K562 (cell line): Measurements from ENCODE around the gene DDAH2. TPM values are rescaled to one million over a fixed set of nuclear protein-coding genes. Genes with fewer than 3 reads are reported as not detected.

Experiments
- ATF7 ChIP-seq: fragments of 450-650 bp; IDR thresholded peaks from 2 replicates; pipeline ENCODE4 v1.7.1; 2014; ENCODE audit warnings: mild to moderate bottlenecking, moderate library complexity
- CC2D1A ChIP-seq: fragments of 450-650 bp; IDR thresholded peaks from 2 replicates; pipeline ENCODE4 v1.6.1; 2017; ENCODE audit warnings: mild to moderate bottlenecking
- JUNB ChIP-seq: fragments of 450-650 bp; formaldehyde crosslinking; conservative IDR thresholded peaks from 2 replicates; pipeline ENCODE4 v1.4.0; 2020; ENCODE audit warnings: mild to moderate bottlenecking
- MCM3 ChIP-seq: fragments of 450-650 bp; IDR thresholded peaks from 2 replicates; pipeline ENCODE4 v1.6.1; 2016
- RBM39 ChIP-seq: fragments of 200-400 bp; formaldehyde crosslinking; optimal IDR thresholded peaks from 2 replicates; pipeline ENCODE3; 2018; ENCODE audit warnings: low read depth, low read length
- SPI1 ChIP-seq: IDR thresholded peaks from 2 replicates; pipeline ENCODE4 v1.6.1; 2011; ENCODE audit warnings: low read depth, low read length, control low read depth, borderline replicate concordance
- TCF7 ChIP-seq: sonication (generic); IDR thresholded peaks from 2 replicates; pipeline ENCODE4 v1.6.1; 2016; ENCODE audit warnings: antibody characterized with exemption, borderline replicate concordance
- polyA plus RNA-seq, 8 experiments: library from polyadenylated mRNA; depleted of rRNA in 4 of 8; stranded (reverse) in 5 of 8; unstranded in 3 of 8; fragments of >200 nt; fragmentation: Nextera tagmentation in 2 of 8; fragmentation: Illumina TruSeq in 1 of 8; extraction: Ambion mirVana in 2 of 8; extraction: Trizol in 1 of 8; gene quantifications; 2 replicates each; pipeline versions ENCODE4 v1.2.1 to v1.2.3, GENCODE V29; 2011 to 2014; ENCODE audit warnings: inconsistent platforms in 1 of 8, missing spikeins in 1 of 8
- total RNA-seq, 7 experiments: library from RNA; depleted of rRNA in 6 of 7; stranded (reverse); fragments of >200 nt in 6 of 7; fragmentation: Illumina TruSeq in 2 of 7; extraction: Trizol in 2 of 7; gene quantifications; 2 replicates each; pipeline versions ENCODE4 v1.2.1 to v1.2.3, GENCODE V29; 2011 to 2021; ENCODE audit warnings: low replicate concordance in 1 of 7
- TF ChIP-seq, protein P1 (sequence below), 2 experiments: IDR thresholded peaks in 1 of 2; conservative IDR thresholded peaks in 1 of 2; 2 replicates each; pipeline ENCODE4 v1.6.1; 2016; ENCODE audit warnings: low read depth in 2 of 2, mild to moderate bottlenecking in 1 of 2, missing compliant biosample characterization in 1 of 2, missing genetic modification characterization in 1 of 2, moderate library complexity in 1 of 2
- TF ChIP-seq, protein P2 (sequence below): fragments of 450-650 bp; IDR thresholded peaks from 2 replicates; pipeline ENCODE4 v1.6.1; 2018; ENCODE audit warnings: mild to moderate bottlenecking, low read depth; ENCODE audit not compliant: partially characterized antibody
- TF ChIP-seq, protein P3 (sequence below): fragments of 450-650 bp; formaldehyde crosslinking; IDR thresholded peaks from 2 replicates; pipeline ENCODE4 v1.4.0; 2020; ENCODE audit warnings: mild to moderate bottlenecking, moderate library complexity
- TF ChIP-seq, protein P4 (sequence below): fragments of 450-650 bp; IDR thresholded peaks from 2 replicates; pipeline ENCODE4 v1.6.1; 2016; ENCODE audit warnings: low read depth
- TF ChIP-seq, protein P5 (sequence below): fragments of 250-450 bp; sonication (Bioruptor Pico); IDR thresholded peaks from 2 replicates; pipeline ENCODE4 v1.8.0; 2022; ENCODE audit warnings: moderate library complexity, mild to moderate bottlenecking, inconsistent platforms

The DDAH2 gene
- total and polyA plus RNA-seq, 9 of the 15 experiments (the other 6 are each of a cell fraction or from before 2014, with no cell fraction given), result 1.8 to 45.4 (median 21.4) TPM

DNA sequence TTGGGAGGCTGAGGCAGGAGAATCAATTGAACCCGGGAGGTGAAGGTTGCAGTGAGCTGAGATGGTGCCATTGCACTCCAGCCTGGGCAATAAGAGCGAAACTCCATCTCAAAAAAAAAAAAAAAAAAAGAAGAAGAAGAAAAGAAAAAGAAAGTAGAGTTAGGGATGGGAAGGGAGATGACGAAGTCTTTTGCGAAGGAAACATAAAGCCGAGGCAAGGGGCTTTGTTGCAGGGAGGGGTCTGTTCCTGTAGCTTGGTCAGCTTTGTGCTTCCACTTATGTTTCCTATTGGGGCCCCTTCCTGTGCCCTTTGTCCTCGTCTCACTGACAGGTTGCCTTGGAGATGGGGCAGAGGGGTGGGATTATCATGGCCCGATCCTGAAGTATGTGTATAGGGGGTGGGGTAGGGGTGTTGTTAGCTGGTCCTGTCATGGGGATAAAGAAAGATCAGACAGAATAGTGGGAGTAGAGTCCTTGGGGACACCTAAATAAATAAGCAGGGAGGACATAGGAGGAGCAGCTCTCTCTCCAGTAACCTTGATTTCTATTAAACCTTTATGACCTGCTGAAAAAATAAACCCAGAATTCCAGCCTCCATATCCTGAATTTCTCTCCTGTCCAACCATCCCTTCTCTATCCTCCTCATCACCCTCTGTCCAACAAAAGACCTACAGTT lies 8.4 kb upstream of the DDAH2 start (continued):
- TF ChIP-seq, protein P1, sequence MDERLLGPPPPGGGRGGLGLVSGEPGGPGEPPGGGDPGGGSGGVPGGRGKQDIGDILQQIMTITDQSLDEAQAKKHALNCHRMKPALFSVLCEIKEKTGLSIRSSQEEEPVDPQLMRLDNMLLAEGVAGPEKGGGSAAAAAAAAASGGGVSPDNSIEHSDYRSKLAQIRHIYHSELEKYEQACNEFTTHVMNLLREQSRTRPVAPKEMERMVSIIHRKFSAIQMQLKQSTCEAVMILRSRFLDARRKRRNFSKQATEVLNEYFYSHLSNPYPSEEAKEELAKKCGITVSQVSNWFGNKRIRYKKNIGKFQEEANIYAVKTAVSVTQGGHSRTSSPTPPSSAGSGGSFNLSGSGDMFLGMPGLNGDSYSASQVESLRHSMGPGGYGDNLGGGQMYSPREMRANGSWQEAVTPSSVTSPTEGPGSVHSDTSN (CRISPR knock-in tag; IDR thresholded peaks at IDR 0.05; ENCODE audit: low read depth), result no peak
- TF ChIP-seq, protein P1 (tag; conservative IDR thresholded peaks at IDR 0.05; ENCODE audit: low read depth), result no peak; the same call in 1 of the 2 replicates
- TF ChIP-seq ATF7, result no peak
- no peak for TF ChIP-seq JUNB (CRISPR knock-in tag)
- TF ChIP-seq, protein P2, sequence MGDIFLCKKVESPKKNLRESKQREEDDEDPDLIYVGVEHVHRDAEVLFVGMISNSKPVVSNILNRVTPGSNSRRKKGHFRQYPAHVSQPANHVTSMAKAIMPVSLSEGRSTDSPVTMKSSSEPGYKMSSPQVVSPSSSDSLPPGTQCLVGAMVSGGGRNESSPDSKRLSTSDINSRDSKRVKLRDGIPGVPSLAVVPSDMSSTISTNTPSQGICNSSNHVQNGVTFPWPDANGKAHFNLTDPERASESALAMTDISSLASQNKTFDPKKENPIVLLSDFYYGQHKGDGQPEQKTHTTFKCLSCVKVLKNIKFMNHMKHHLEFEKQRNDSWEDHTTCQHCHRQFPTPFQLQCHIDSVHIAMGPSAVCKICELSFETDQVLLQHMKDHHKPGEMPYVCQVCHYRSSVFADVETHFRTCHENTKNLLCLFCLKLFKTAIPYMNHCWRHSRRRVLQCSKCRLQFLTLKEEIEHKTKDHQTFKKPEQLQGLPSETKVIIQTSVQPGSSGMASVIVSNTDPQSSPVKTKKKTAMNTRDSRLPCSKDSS, result peak; percentile 35
- TF ChIP-seq, protein P3, sequence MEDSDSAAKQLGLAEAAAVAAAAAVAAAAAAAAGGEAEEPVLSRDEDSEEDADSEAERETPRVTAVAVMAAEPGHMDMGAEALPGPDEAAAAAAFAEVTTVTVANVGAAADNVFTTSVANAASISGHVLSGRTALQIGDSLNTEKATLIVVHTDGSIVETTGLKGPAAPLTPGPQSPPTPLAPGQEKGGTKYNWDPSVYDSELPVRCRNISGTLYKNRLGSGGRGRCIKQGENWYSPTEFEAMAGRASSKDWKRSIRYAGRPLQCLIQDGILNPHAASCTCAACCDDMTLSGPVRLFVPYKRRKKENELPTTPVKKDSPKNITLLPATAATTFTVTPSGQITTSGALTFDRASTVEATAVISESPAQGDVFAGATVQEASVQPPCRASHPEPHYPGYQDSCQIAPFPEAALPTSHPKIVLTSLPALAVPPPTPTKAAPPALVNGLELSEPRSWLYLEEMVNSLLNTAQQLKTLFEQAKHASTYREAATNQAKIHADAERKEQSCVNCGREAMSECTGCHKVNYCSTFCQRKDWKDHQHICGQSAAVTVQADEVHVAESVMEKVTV, result peak; percentile 34; the same call in 1 of the 2 replicates
- TF ChIP-seq, protein P4, sequence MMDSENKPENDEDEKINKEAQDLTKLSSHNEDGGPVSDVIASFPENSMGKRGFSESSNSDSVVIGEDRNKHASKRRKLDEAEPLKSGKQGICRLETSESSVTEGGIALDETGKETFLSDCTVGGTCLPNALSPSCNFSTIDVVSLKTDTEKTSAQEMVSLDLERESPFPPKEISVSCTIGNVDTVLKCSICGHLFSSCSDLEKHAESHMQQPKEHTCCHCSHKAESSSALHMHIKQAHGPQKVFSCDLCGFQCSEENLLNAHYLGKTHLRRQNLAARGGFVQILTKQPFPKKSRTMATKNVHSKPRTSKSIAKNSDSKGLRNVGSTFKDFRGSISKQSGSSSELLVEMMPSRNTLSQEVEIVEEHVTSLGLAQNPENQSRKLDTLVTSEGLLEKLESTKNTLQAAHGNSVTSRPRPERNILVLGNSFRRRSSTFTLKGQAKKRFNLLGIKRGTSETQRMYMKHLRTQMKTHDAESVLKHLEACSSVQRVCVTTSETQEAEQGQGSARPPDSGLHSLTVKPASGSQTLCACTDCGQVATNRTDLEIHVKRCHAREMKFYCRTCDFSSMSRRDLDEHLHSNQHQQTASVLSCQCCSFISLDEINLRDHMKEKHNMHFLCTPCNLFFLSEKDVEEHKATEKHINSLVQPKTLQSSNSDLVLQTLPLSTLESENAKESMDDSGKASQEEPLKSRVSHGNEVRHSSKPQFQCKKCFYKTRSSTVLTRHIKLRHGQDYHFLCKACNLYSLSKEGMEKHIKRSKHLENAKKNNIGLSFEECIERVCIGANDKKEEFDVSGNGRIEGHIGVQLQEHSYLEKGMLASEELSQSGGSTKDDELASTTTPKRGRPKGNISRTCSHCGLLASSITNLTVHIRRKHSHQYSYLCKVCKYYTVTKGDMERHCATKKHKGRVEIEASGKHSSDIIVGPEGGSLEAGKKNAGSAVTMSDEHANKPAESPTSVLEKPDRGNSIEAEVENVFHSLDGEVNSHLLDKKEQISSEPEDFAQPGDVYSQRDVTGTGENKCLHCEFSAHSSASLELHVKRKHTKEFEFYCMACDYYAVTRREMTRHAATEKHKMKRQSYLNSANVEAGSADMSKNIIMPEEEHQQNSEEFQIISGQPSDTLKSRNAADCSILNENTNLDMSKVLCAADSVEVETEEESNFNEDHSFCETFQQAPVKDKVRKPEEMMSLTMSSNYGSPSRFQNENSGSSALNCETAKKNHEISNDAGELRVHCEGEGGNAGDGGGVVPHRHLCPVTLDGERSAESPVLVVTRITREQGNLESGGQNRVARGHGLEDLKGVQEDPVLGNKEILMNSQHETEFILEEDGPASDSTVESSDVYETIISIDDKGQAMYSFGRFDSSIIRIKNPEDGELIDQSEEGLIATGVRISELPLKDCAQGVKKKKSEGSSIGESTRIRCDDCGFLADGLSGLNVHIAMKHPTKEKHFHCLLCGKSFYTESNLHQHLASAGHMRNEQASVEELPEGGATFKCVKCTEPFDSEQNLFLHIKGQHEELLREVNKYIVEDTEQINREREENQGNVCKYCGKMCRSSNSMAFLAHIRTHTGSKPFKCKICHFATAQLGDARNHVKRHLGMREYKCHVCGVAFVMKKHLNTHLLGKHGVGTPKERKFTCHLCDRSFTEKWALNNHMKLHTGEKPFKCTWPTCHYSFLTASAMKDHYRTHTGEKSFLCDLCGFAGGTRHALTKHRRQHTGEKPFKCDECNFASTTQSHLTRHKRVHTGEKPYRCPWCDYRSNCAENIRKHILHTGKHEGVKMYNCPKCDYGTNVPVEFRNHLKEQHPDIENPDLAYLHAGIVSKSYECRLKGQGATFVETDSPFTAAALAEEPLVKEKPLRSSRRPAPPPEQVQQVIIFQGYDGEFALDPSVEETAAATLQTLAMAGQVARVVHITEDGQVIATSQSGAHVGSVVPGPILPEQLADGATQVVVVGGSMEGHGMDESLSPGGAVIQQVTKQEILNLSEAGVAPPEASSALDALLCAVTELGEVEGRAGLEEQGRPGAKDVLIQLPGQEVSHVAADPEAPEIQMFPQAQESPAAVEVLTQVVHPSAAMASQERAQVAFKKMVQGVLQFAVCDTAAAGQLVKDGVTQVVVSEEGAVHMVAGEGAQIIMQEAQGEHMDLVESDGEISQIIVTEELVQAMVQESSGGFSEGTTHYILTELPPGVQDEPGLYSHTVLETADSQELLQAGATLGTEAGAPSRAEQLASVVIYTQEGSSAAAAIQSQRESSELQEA, result peak; percentile 62; the same call in 1 of the 2 replicates
- TF ChIP-seq MCM3, result no peak
- TF ChIP-seq TCF7, result no peak
- TF ChIP-seq CC2D1A, result peak; percentile 32; the same call in 1 of the 2 replicates
- no peak for TF ChIP-seq SPI1
- TF ChIP-seq, protein P5, sequence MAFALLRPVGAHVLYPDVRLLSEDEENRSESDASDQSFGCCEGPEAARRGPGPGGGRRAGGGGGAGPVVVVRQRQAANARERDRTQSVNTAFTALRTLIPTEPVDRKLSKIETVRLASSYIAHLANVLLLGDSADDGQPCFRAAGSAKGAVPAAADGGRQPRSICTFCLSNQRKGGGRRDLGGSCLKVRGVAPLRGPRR, result 0 out of 2 replicates have a peak, but pooled peaks have one; percentile 9
- TF ChIP-seq RBM39, result peak; percentile 29
